Fibroblast of lung (primary cell): Measurements from ENCODE around the gene MRPS27. TPM values are rescaled to one million over a fixed set of nuclear protein-coding genes. Genes with fewer than 3 reads are reported as not detected.

Experiments used
- DNase-seq, 2 donors: peaks; one replicate each; pipeline versions ENCODE4 v3.0.0 to v3.0.0-alpha.2; 2010; ENCODE audit warnings: low read depth in 2 of 2
- H2AFZ ChIP-seq: 2 replicates; pipeline ENCODE4 v1.5.1; 2012; ENCODE audit warnings: low read length, control low read depth, inconsistent platforms
- H3K27ac ChIP-seq: 2 replicates; pipeline ENCODE4 v1.5.1; 2011; ENCODE audit warnings: low read length, control low read depth; ENCODE audit not compliant: insufficient read depth
- H3K27me3 ChIP-seq: 2 replicates; pipeline ENCODE4 v1.5.1; 2011; ENCODE audit warnings: mild to moderate bottlenecking, low read length; ENCODE audit not compliant: control insufficient read depth, insufficient read depth
- H3K36me3 ChIP-seq: 2 replicates; pipeline ENCODE4 v1.5.1; 2011; ENCODE audit warnings: low read length; ENCODE audit not compliant: control insufficient read depth, insufficient read depth
- H3K4me1 ChIP-seq: 2 replicates; pipeline ENCODE4 v1.5.1; 2011; ENCODE audit warnings: low read length; ENCODE audit not compliant: control insufficient read depth, insufficient read depth; ENCODE audit errors: extremely low read depth
- H3K4me2 ChIP-seq: 2 replicates; pipeline ENCODE4 v1.5.1; 2011; ENCODE audit warnings: low read length, control low read depth; ENCODE audit not compliant: insufficient read depth; ENCODE audit errors: extremely low read depth
- H3K4me3 ChIP-seq, 4 experiments: fragments of 200-600 bp in 1 of 4; sonication (generic) in 1 of 4; replicated peaks in 1 of 4; 2 replicates each; pipeline ENCODE4 v1.5.1; 2011 to 2016; ENCODE audit warnings: low read length in 4 of 4, low read depth in 3 of 4, mild to moderate bottlenecking in 3 of 4, control low read depth in 2 of 4, inconsistent platforms in 1 of 4, mixed read lengths in 1 of 4; ENCODE audit not compliant: insufficient read depth in 1 of 4; ENCODE audit errors: control extremely low read depth in 1 of 4
- H3K79me2 ChIP-seq: 2 replicates; pipeline ENCODE4 v1.5.1; 2012; ENCODE audit warnings: mild to moderate bottlenecking, low read length, inconsistent platforms; ENCODE audit not compliant: control insufficient read depth, insufficient read depth
- H3K9ac ChIP-seq: 2 replicates; pipeline ENCODE4 v1.5.1; 2011; ENCODE audit warnings: mild to moderate bottlenecking, low read length, control low read depth; ENCODE audit not compliant: insufficient read depth
- H3K9me3 ChIP-seq: 2 replicates; pipeline ENCODE4 v1.5.1; 2012; ENCODE audit warnings: low read depth, low read length; ENCODE audit not compliant: control insufficient read depth, insufficient read depth
- H4K20me1 ChIP-seq: 2 replicates; pipeline ENCODE4 v1.5.1; 2011; ENCODE audit warnings: low read length; ENCODE audit not compliant: control insufficient read depth, insufficient read depth; ENCODE audit errors: extremely low read depth
- EZH2 ChIP-seq: IDR thresholded peaks from 2 replicates; pipeline ENCODE4 v1.5.1; 2012; ENCODE audit warnings: low read length, control low read depth, mild to moderate bottlenecking; ENCODE audit errors: missing control alignments
- polyA plus RNA-seq, 2 donors: library from polyadenylated mRNA; depleted of rRNA in 1 of 2; stranded (reverse) in 1 of 2; unstranded in 1 of 2; fragments of >200 nt; gene quantifications; 2 replicates each; pipeline ENCODE4 v1.2.1, GENCODE V29; 2011 to 2012; ENCODE audit warnings: missing spikeins in 1 of 2
- total RNA-seq: library from RNA; depleted of rRNA; stranded (reverse); fragments of >200 nt; gene quantifications from 2 replicates; pipeline ENCODE4 v1.2.1, GENCODE V29; 2014
- TF ChIP-seq, protein P1 (sequence below), 2 donors: IDR thresholded peaks in 1 of 2; conservative IDR thresholded peaks in 1 of 2; 1 replicate in 1 of 2; 2 replicates in 1 of 2; pipeline ENCODE4 v1.5.1; 2011 to 2012; ENCODE audit warnings: low read length in 2 of 2, control low read depth in 1 of 2, inconsistent platforms in 1 of 2, low read depth in 1 of 2, mild to moderate bottlenecking in 1 of 2

Gene MRPS27
- total and polyA plus RNA-seq, 2 donors (not counting 1 experiment from before 2014, with no cell fraction given), result 67.2 to 86.5 TPM

DNA sequence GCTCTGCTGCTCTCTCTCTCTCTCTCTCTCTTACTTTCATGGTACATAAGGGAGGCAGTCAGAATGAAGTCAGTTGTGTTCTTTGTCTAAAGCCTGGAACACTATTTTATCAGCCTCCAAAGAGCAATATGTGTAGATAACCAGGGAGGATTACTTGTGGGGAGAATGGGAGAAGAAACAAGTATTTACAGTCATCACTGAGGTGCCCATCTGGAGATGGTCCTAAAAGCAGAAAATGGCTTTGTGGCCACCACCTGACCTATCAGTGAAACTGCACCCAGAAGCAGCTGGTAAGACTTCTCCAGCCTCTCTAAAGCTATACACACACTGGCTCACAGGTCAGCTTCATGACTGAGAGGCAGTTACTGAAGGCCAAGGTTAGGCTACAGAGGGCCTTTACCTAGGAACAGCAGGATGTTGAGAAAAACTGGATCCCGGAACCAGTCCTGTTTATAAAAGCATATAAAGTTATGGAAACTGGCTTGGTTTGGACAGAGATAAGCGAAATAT, 75.1 kb downstream of the MRPS27 start:
- Histone ChIP-seq H3K9me3 (no peaks in the 10 kb centered on the region), H3K27ac (no peak overlapping the region), H3K79me2 (peaks cover 2% of the 10 kb centered on the region), H3K36me3 (no peaks in the 10 kb centered on the region), H4K20me1 (no peaks in the 10 kb centered on the region), H3K4me3 (no peak overlapping the region), H3K9ac (no peak overlapping the region), H3K27me3 (no peaks in the 10 kb centered on the region), H2AFZ (no peak overlapping the region), H3K4me1 (peaks cover 21% of the 10 kb centered on the region), H3K4me2 (no peak overlapping the region)
- TF ChIP-seq EZH2, result no peak
- TF ChIP-seq, protein P1, sequence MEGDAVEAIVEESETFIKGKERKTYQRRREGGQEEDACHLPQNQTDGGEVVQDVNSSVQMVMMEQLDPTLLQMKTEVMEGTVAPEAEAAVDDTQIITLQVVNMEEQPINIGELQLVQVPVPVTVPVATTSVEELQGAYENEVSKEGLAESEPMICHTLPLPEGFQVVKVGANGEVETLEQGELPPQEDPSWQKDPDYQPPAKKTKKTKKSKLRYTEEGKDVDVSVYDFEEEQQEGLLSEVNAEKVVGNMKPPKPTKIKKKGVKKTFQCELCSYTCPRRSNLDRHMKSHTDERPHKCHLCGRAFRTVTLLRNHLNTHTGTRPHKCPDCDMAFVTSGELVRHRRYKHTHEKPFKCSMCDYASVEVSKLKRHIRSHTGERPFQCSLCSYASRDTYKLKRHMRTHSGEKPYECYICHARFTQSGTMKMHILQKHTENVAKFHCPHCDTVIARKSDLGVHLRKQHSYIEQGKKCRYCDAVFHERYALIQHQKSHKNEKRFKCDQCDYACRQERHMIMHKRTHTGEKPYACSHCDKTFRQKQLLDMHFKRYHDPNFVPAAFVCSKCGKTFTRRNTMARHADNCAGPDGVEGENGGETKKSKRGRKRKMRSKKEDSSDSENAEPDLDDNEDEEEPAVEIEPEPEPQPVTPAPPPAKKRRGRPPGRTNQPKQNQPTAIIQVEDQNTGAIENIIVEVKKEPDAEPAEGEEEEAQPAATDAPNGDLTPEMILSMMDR (conservative IDR thresholded peaks at IDR 0.05 in 1 of 2, IDR thresholded peaks at IDR 0.05 in 1 of 2; ENCODE audit: low read depth in 1 of 2, low read length in 2 of 2), result peak; percentile 20 to 53
- DNase-seq, result peak; percentile 62 to 66

DNA sequence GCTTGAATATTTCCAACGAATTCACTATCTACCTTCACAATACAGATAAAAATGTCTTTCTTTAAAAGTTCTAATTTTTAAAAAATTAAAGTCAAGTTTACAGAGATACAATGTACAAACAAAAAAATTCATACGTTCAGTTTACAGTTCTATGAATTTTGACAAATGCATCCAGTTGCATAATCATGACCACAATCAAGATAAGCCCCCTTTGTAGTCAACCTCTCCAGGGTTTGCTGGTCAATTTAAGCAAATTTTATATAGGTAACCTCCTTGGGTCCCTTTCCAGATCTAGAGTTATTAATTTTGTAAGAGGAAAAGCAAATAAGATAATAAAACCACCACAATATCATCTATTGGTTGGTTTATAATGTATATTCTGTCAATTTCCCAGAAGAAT, 76.3 kb downstream of the MRPS27 start:
- no peak overlapping the region for H3K4me3 ChIP-seq
- DNase-seq, result no peak
- no peak for TF ChIP-seq EZH2
- TF ChIP-seq, protein P1 (conservative IDR thresholded peaks at IDR 0.05 in 1 of 2, IDR thresholded peaks at IDR 0.05 in 1 of 2; ENCODE audit: low read depth in 1 of 2, low read length in 2 of 2), result no peak
- no peak overlapping the region for H3K9ac ChIP-seq
- H3K79me2 ChIP-seq, result peaks cover 2% of the 10 kb centered on the region
- peaks cover 18% of the 10 kb centered on the region for H3K4me1 ChIP-seq
- H3K36me3 ChIP-seq, result no peaks in the 10 kb centered on the region
- H2AFZ ChIP-seq, result no peak overlapping the region
- H3K27me3 ChIP-seq, result no peaks in the 10 kb centered on the region
- H3K9me3 ChIP-seq, result no peaks in the 10 kb centered on the region
- no peak overlapping the region for H3K4me2 ChIP-seq
- no peaks in the 10 kb centered on the region for H4K20me1 ChIP-seq
- no peak overlapping the region for H3K27ac ChIP-seq

DNA sequence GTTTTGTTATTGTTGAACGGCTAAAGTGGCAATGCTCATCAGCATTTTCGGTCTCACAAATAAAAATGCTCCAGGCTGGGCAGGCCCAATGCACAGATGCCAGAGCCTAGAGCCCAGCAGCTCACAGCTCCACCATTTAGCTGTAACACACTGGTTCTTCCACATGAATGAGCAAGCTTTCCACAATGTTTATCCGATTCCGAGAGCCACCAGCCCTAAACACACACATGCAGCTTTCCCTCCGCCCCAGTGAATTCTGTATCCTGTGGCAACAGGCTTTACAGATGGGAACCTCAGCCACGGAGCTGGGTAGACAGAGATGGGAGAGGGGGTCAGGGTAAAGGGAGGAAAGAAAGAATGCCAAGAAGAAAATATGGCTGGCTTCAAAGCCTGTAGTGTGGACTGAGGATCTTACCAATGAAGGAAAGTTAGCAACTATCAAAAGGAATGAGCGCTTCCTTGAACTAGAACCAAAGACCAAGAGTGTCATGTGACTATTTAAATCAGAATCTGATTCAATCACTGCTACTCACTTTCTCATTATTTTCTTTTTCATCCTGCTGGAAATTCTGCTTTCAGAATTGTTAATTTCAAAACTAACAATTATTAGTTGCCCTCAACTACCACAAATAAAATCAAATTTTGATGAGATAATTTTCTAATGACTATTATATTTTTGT, 77.1 kb downstream of the MRPS27 start:
- no peak overlapping the region for H3K4me2 ChIP-seq
- H3K4me1 ChIP-seq, result peaks cover 17% of the 10 kb centered on the region
- TF ChIP-seq EZH2, result no peak
- TF ChIP-seq, protein P1 (conservative IDR thresholded peaks at IDR 0.05 in 1 of 2, IDR thresholded peaks at IDR 0.05 in 1 of 2; ENCODE audit: low read depth in 1 of 2, low read length in 2 of 2), result no peak
- H3K27me3 ChIP-seq, result no peaks in the 10 kb centered on the region
- H3K36me3 ChIP-seq, result no peaks in the 10 kb centered on the region
- no peak overlapping the region for H2AFZ ChIP-seq
- no peak overlapping the region for H3K9ac ChIP-seq
- H3K79me2 ChIP-seq, result peaks cover 2% of the 10 kb centered on the region
- no peaks in the 10 kb centered on the region for H4K20me1 ChIP-seq
- no peaks in the 10 kb centered on the region for H3K9me3 ChIP-seq
- no peak overlapping the region for H3K4me3 ChIP-seq
- peak in 1 of 2 donors; percentile 84 for DNase-seq
- no peak overlapping the region for H3K27ac ChIP-seq
